HepG2 (cell line): Measurements from ENCODE around the gene C17orf58. TPM values are rescaled to one million over a fixed set of nuclear protein-coding genes. Genes with fewer than 3 reads are reported as not detected.

Source experiments
- AKAP8 ChIP-seq: sonication (generic); formaldehyde crosslinking; IDR thresholded peaks from 2 replicates; pipeline ENCODE4 v1.5.1; 2020; ENCODE audit warnings: mild to moderate bottlenecking, missing genetic modification reagents
- ARID4A ChIP-seq: sonication (generic); formaldehyde crosslinking; IDR thresholded peaks from 2 replicates; pipeline ENCODE4 v1.5.0; 2020; ENCODE audit warnings: mild to moderate bottlenecking, missing genetic modification reagents, borderline replicate concordance
- HNF1A ChIP-seq, 2 experiments: sonication (generic) in 1 of 2; formaldehyde crosslinking in 1 of 2; IDR thresholded peaks; 2 replicates each; pipeline versions ENCODE4 v1.4.0 to v1.6.1; 2016 to 2020; ENCODE audit warnings: borderline replicate concordance in 1 of 2, low read depth in 1 of 2, mild to moderate bottlenecking in 1 of 2, missing genetic modification reagents in 1 of 2
- IKZF5 ChIP-seq: IDR thresholded peaks from 2 replicates; pipeline ENCODE4 v1.6.1; 2018; ENCODE audit warnings: missing genetic modification reagents, mild to moderate bottlenecking, missing compliant biosample characterization
- ONECUT2 ChIP-seq: sonication (generic); formaldehyde crosslinking; IDR thresholded peaks from 2 replicates; pipeline ENCODE4 v1.4.0; 2020; ENCODE audit warnings: missing genetic modification reagents
- PBX2 ChIP-seq: IDR thresholded peaks from 2 replicates; pipeline ENCODE4 v1.6.1; 2016; ENCODE audit warnings: control low read depth
- SKI ChIP-seq: fragments of 450-650 bp; IDR thresholded peaks from one replicate; pipeline ENCODE4 v1.6.1; 2018; ENCODE audit warnings: mild to moderate bottlenecking; ENCODE audit not compliant: partially characterized antibody
- SNAPC5 ChIP-seq: sonication (generic); formaldehyde crosslinking; IDR thresholded peaks from 2 replicates; pipeline ENCODE4 v1.8.1; 2023; ENCODE audit warnings: mild to moderate bottlenecking, missing genetic modification reagents, borderline replicate concordance
- ZBTB26 ChIP-seq: IDR thresholded peaks from 2 replicates; pipeline ENCODE4 v1.6.1; 2016; ENCODE audit warnings: missing compliant biosample characterization, missing genetic modification reagents, borderline replicate concordance
- ZNF484 ChIP-seq: sonication (generic); formaldehyde crosslinking; IDR thresholded peaks from 2 replicates; pipeline ENCODE4 v1.5.1; 2020; ENCODE audit warnings: mild to moderate bottlenecking, low read depth, missing genetic modification reagents, borderline replicate concordance
- ZNF619 ChIP-seq: sonication (generic); formaldehyde crosslinking; IDR thresholded peaks from 2 replicates; pipeline ENCODE4 v1.4.0; 2020; ENCODE audit warnings: mild to moderate bottlenecking, missing genetic modification reagents
- ZNF775 ChIP-seq: sonication (generic); formaldehyde crosslinking; IDR thresholded peaks from 2 replicates; pipeline ENCODE4 v1.4.0; 2020; ENCODE audit warnings: missing genetic modification reagents, mild to moderate bottlenecking, moderate library complexity, borderline replicate concordance
- polyA plus RNA-seq, 8 experiments: library from polyadenylated mRNA; depleted of rRNA in 3 of 8; stranded (reverse) in 7 of 8; unstranded in 1 of 8; fragments of >200 nt; fragmentation: Illumina TruSeq in 4 of 8; extraction: Trizol in 4 of 8; gene quantifications; 2 replicates each; pipeline versions ENCODE4 v1.2.1 to v1.2.3, GENCODE V29; 2011 to 2016; ENCODE audit warnings: low read depth in 4 of 8, missing spikeins in 1 of 8, mixed read lengths in 1 of 8; ENCODE audit not compliant: insufficient read depth in 1 of 8
- total RNA-seq, 5 experiments: library from RNA; depleted of rRNA; stranded (reverse); fragments of >200 nt; fragmentation: Illumina TruSeq; extraction: Trizol; gene quantifications; 2 replicates each; pipeline ENCODE4 v1.2.3, GENCODE V29; 2016; ENCODE audit warnings: low read depth in 1 of 5

Gene C17orf58
- total and polyA plus RNA-seq, 2 of the 13 experiments (the other 11 are each of a cell fraction or from before 2014, with no cell fraction given), result 15.6 to 15.8 TPM

GRCh38 chr17:68035523-68036303 is 39.4 kb upstream of the C17orf58 start, which contains the start of gene KPNA2 (continued):
- TF ChIP-seq HNF1A (IDR thresholded peaks at IDR 0.05; ENCODE audit: low read depth) (no peak), HNF1A (CRISPR knock-in tag; IDR thresholded peaks at IDR 0.05; ENCODE audit: borderline replicate concordance) (no peak; the same call in 1 of the 2 replicates), ONECUT2 (no peak; the same call in none of the 2 replicates), ZBTB26 (CRISPR knock-in tag) (peak; percentile 57; the same call in 1 of the 2 replicates), IKZF5 (CRISPR knock-in tag) (peak; percentile 79), SKI (no peak), ZNF619 (peak; percentile 81; the same call in 1 of the 2 replicates), ZNF775 (CRISPR knock-in tag) (no peak), SNAPC5 (CRISPR knock-in tag) (peak; percentile 86; the same call in 1 of the 2 replicates), PBX2 (CRISPR knock-in tag) (no peak), AKAP8 (no peak), ARID4A (CRISPR knock-in tag) (peak; percentile 100), ZNF484 (CRISPR knock-in tag) (no peak)
